GM12874 (cell line): ENCODE results near the gene LAMB3.

Experiments used
- CTCF ChIP-seq: IDR thresholded peaks from 2 replicates; pipeline ENCODE4 v1.5.1; 2011; ENCODE audit warnings: low read depth, mild to moderate bottlenecking, control low read depth, low read length, moderate library complexity; ENCODE audit not compliant: insufficient read depth

LAMB3 gene

GRCh38 chr1:209641832-209642172 is 10.4 kb downstream of the LAMB3 start:
- no peak for TF ChIP-seq CTCF

- no peak for TF ChIP-seq CTCF
Measured at GRCh38 chr1:209635850-209636249, 16.4 kb downstream of the LAMB3 start.

- TF ChIP-seq CTCF: no peak
Measured at GRCh38 chr1:209634005-209634737, 18.1 kb downstream of the LAMB3 start.

GRCh38 chr1:209633335-209633997 is 18.8 kb downstream of the LAMB3 start:
- no peak for TF ChIP-seq CTCF

GRCh38 chr1:209630383-209631225 is 21.6 kb downstream of the LAMB3 start:
- TF ChIP-seq CTCF: no peak

GRCh38 chr1:209629621-209630382 is 22.4 kb downstream of the LAMB3 start:
- TF ChIP-seq CTCF: no peak

GRCh38 chr1:209628618-209629299 is 23.5 kb downstream of the LAMB3 start:
- no peak for TF ChIP-seq CTCF
